GM21515 (cell line): ENCODE measurements around the gene MEIKIN.
"Not testable (repeated sequence)": the region's sequence is repeated elsewhere in the genome, so short reads cannot be mapped to it uniquely, and the experiment has no call there.

ENCODE experiments used
- ATAC-seq: cut with Tn5 transposase; IDR thresholded peaks from one replicate; pipeline ENCODE4 v1.9.1; 2021; ENCODE audit not compliant: unreplicated experiment

MEIKIN gene

GRCh38 chr5:131814990-131815389, 130.5 kb downstream of the MEIKIN start:
- no peak for ATAC-seq

DNA sequence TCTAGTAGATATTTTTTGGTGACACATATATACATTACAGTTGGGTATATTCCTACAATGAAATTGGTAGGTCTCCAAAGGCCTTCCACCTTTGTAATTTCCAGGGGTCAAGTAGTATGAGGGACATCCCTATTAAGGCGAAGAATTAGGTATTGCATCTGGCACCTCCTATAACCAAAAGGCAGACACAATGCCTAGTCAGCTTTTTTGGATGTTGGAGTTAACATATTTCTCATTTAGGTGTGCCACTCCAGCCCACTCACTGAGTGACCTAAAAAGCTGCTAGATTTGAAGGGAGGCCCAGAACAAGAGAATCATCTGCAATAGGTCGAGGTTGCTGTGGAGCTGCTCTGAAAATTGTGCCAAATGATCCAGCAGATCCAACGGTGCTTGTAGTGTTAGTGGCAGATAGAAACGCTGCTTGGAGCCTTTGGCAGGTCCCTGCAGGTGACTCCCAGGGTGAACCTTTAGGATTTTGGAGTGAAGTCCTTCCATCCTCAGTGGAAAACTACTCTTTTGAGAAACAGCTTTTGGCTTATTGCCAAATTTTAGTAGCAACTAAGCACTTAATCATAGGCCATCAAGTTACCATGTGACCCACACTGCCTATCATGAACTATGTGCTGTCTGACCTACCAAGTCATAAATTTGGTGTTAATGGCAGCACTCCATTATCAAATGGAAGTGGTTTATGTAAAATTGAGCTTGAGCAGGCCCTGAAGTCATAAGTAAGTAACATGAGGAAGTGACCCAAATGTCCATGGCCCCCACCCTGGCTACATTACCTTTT, 132.9 kb downstream of the MEIKIN start:
- no peak for ATAC-seq

- peak; percentile 74 for ATAC-seq
Measured at GRCh38 chr5:131810510-131811249, 134.8 kb downstream of the MEIKIN start.

- ATAC-seq: peak; percentile 93
Measured at GRCh38 chr5:131796793-131797693, 148.4 kb downstream of the MEIKIN start, which contains the start of gene FNIP1. FNIP1 (minus strand) TSS chr5:131797017; CDS start chr5:131796921, 96 bp downstream.

- ATAC-seq: peak; percentile 19
Measured at GRCh38 chr5:131795879-131796792, 149.3 kb downstream of the MEIKIN start.

- no peak for ATAC-seq
Measured at GRCh38 chr5:131795228-131795627, 150.2 kb downstream of the MEIKIN start.

- ATAC-seq: no peak
Measured at GRCh38 chr5:131794586-131794985, 150.9 kb downstream of the MEIKIN start.

DNA sequence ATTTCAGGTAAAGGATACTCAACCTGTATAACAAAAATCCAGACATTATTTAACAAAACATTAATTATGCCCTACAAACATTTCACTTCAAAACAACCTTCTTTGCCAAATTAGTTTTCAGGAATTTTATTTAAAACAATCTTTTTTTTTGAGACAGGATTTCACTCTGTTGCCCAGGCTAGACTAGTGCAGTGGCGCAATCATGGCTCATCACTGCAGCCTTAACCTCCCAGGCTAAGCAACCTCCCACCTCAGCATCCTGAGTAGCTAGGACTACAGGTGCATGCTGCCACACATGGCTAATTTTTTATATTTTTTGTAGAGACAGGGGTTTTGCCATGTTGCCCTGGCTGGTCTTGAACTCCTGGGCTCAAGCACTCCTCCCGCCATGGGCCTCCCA, 152.6 kb downstream of the MEIKIN start:
- ATAC-seq: no peak

DNA sequence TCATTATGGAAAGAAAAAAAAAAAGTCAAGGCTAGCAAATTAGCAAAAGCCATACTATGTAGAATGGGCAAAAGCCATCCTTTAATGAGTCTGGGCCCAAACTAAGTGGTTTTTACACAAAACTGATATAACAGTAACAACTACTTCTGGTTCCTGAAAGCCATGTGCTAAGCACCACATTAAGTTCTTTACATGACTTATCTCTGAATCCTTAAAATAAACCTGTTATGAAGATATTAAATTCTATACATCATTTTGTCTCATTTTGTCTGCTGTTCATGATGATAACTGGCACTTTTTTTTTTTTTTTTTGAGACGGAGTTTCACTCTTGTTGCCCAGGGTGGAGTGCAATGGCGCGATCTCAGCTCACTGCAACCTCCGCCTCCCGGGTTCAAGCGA, 153.6 kb downstream of the MEIKIN start:
- ATAC-seq: no peak

GRCh38 chr5:131790550-131790949, 154.9 kb downstream of the MEIKIN start:
- ATAC-seq: no peak

GRCh38 chr5:131789765-131790164, 155.7 kb downstream of the MEIKIN start:
- no peak for ATAC-seq

- ATAC-seq: no peak
Measured at GRCh38 chr5:131787736-131788135, 157.7 kb downstream of the MEIKIN start.

GRCh38 chr5:131786900-131787692, 158.4 kb downstream of the MEIKIN start:
- no peak for ATAC-seq

DNA sequence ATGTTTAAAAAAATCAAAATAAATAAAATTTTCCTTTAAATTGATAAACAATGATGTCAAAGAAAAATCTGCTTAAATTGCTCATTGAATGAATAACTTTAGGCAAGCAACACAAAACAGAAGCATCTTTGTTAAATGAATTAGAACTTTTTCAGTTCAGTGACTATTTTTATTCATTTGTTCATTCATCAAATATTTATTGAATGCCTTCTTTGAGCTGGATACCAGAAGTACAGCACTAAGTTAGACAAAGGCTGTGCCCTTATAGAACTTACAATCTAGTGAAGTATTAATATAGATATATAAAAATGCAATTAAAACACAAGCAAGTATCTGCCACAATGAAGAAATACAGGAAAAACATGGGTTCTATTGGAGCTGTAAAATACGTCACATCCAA, 159.4 kb downstream of the MEIKIN start:
- no peak for ATAC-seq

- no peak for ATAC-seq
Measured at GRCh38 chr5:131783874-131784273, 161.6 kb downstream of the MEIKIN start.

DNA sequence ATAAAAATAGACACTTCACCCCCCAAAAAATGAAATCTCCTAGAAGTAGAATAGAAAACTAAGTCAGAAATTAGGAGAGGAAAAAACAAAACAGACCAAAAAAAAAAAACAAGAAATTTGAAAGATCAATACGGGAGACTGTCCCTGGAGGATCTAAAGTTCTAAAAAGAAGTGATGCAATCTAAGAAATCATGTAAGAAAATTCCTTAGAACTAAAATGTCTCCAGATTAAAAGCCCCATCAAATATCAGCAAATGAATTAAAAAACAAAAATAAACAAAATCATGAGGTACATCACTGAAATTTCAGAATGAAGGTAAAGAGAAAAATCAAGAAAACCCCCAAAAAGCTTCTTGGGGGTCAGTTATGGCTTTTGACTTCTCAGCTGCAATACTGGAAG, 162.1 kb downstream of the MEIKIN start:
- ATAC-seq: no peak

- ATAC-seq: no peak
Measured at GRCh38 chr5:131782717-131783116, 162.7 kb downstream of the MEIKIN start.

DNA sequence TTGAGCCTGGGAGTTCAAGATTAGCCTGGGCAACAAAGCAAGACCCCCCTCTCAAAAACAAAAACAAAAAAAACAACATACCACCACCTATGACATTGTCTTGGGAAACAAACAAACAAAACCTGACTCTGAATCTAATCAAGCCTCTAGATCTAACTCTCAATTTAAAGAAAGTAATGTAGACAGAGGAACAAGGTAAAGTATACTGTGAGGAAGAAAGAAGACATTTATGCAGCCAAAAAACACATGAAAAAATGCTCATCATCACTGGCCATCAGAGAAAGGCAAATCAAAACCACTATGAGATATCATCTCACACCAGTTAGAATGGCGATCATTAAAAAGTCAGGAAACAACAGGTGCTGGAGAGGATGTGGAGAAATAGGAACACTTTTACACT, 167.3 kb downstream of the MEIKIN start:
- ATAC-seq: not testable (repeated sequence)

- no peak for ATAC-seq
Measured at GRCh38 chr5:131776450-131776849, 169.0 kb downstream of the MEIKIN start.
